SU-DHL-6 (cell line): ENCODE measurements around the gene RIMBP2.

Experiments
- EZH2phosphoT487 ChIP-seq: fragments of 200-600 bp; sonication (generic), shearing (Covaris generic); conservative IDR thresholded peaks from 2 replicates; pipeline ENCODE4 v1.6.1; 2018; ENCODE audit warnings: mild to moderate bottlenecking, antibody characterized with exemption, low read length, moderate library complexity, mixed read lengths
- TF ChIP-seq, protein P1 (sequence below): fragments of 200-600 bp; sonication (generic); IDR thresholded peaks from one replicate; pipeline ENCODE4 v1.5.1; 2017; ENCODE audit warnings: antibody characterized with exemption, mild to moderate bottlenecking, low read length, moderate library complexity; ENCODE audit not compliant: insufficient read depth, poor library complexity, severe bottlenecking

DNA sequence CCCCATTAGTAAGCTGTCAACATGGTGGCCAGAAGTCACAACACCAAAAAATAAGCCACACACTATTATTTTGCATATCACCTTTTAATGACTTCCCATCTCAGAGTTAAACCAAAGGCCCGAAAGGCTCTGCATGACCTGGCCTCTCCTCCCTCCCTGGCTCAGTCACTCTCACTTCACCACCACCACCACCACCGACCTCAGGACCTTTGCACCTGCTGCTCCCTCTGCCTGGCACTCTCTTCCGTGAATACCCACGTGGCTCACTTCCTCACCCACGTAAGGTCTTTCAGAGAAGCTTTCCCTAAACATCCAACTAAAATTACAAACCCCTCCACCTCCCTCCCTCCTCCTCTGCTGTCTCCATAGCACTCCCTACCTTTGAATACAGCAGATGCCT, 134.3 kb downstream of the RIMBP2 start:
- TF ChIP-seq, protein P1, sequence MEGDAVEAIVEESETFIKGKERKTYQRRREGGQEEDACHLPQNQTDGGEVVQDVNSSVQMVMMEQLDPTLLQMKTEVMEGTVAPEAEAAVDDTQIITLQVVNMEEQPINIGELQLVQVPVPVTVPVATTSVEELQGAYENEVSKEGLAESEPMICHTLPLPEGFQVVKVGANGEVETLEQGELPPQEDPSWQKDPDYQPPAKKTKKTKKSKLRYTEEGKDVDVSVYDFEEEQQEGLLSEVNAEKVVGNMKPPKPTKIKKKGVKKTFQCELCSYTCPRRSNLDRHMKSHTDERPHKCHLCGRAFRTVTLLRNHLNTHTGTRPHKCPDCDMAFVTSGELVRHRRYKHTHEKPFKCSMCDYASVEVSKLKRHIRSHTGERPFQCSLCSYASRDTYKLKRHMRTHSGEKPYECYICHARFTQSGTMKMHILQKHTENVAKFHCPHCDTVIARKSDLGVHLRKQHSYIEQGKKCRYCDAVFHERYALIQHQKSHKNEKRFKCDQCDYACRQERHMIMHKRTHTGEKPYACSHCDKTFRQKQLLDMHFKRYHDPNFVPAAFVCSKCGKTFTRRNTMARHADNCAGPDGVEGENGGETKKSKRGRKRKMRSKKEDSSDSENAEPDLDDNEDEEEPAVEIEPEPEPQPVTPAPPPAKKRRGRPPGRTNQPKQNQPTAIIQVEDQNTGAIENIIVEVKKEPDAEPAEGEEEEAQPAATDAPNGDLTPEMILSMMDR: no peak
- no peak for TF ChIP-seq EZH2phosphoT487
